Measurements from ENCODE around the gene BCL2L1.
"Not testable (repeated sequence)": the region's sequence is repeated elsewhere in the genome, so short reads cannot be mapped to it uniquely, and the experiment has no call there.

The BCL2L1 gene

GRCh38 chr20:31632548-31633338, 89.9 kb downstream of the BCL2L1 start:
- H3K4me3 ChIP-seq (ENCODE audit: low read length): no peak overlapping the region
- TF ChIP-seq CTCF (IDR thresholded peaks at IDR 0.05; ENCODE audit: insufficient read depth, low read depth, low read length, missing control alignments): no peak
- DNase-seq (ENCODE audit: low read depth): no peak

GRCh38 chr20:31630187-31630790, 92.4 kb downstream of the BCL2L1 start:
- no peak for TF ChIP-seq CTCF (IDR thresholded peaks at IDR 0.05; ENCODE audit: insufficient read depth, low read depth, low read length, missing control alignments)

GRCh38 chr20:31628057-31628456, 94.6 kb downstream of the BCL2L1 start:
- DNase-seq (ENCODE audit: low read depth): not testable (repeated sequence)

More at GRCh38 chr20:31630187-31630790, 92.4 kb downstream of the BCL2L1 start:
- H3K4me3 ChIP-seq (ENCODE audit: low read length): no peak overlapping the region
- DNase-seq (ENCODE audit: low read depth): no peak

GRCh38 chr20:31626534-31626933, 96.1 kb downstream of the BCL2L1 start:
- DNase-seq (ENCODE audit: low read depth); H3K4me3 ChIP-seq (ENCODE audit: low read length): not testable (repeated sequence)

More at GRCh38 chr20:31628057-31628456, 94.6 kb downstream of the BCL2L1 start:
- H3K4me3 ChIP-seq (ENCODE audit: low read length): not testable (repeated sequence)

- H3K4me3 ChIP-seq (ENCODE audit: low read length); DNase-seq (ENCODE audit: low read depth): not testable (repeated sequence)
Measured at GRCh38 chr20:31623123-31623505, 99.6 kb downstream of the BCL2L1 start.

- DNase-seq (ENCODE audit: low read depth): no peak
- no peak for TF ChIP-seq CTCF (IDR thresholded peaks at IDR 0.05; ENCODE audit: insufficient read depth, low read depth, low read length, missing control alignments)
- no peak overlapping the region for H3K4me3 ChIP-seq (ENCODE audit: low read length)
Measured at GRCh38 chr20:31620246-31620645, 102.4 kb downstream of the BCL2L1 start.

GRCh38 chr20:31617432-31618104, 105.1 kb downstream of the BCL2L1 start:
- no peak for TF ChIP-seq CTCF (IDR thresholded peaks at IDR 0.05; ENCODE audit: insufficient read depth, low read depth, low read length, missing control alignments)
- DNase-seq (ENCODE audit: low read depth): no peak
- no peak overlapping the region for H3K4me3 ChIP-seq (ENCODE audit: low read length)

- no peak overlapping the region for H3K4me3 ChIP-seq (ENCODE audit: low read length)
- no peak for DNase-seq (ENCODE audit: low read depth)
- no peak for TF ChIP-seq CTCF (IDR thresholded peaks at IDR 0.05; ENCODE audit: insufficient read depth, low read depth, low read length, missing control alignments)
Measured at GRCh38 chr20:31615416-31615815, 107.3 kb downstream of the BCL2L1 start.

Measured in epithelial cell of esophagus (primary cell).